Neural progenitor cell (in vitro differentiated cells): ENCODE results near the gene ABTB2.

Experiments used
- CTCF ChIP-seq: fragments of 200-600 bp; sonication (generic); IDR thresholded peaks from 2 replicates; pipeline ENCODE4 v1.5.1; 2017; ENCODE audit warnings: antibody characterized with exemption, mild to moderate bottlenecking
- EZH2 ChIP-seq: fragments of 200-600 bp; sonication (generic); IDR thresholded peaks from 2 replicates; pipeline ENCODE4 v1.6.1; 2017; ENCODE audit warnings: antibody characterized with exemption, mild to moderate bottlenecking, moderate library complexity

GRCh38 chr11:34277171-34277570, 80.6 kb downstream of the ABTB2 start:
- TF ChIP-seq CTCF (no peak), EZH2 (no peak)
